ENCODE results near the gene FBXL7. TPM values are rescaled to one million over a fixed set of nuclear protein-coding genes. Genes with fewer than 3 reads are reported as not detected.

The FBXL7 gene
- total RNA-seq, 1 donor from 2014 or later: 70.7 TPM

DNA sequence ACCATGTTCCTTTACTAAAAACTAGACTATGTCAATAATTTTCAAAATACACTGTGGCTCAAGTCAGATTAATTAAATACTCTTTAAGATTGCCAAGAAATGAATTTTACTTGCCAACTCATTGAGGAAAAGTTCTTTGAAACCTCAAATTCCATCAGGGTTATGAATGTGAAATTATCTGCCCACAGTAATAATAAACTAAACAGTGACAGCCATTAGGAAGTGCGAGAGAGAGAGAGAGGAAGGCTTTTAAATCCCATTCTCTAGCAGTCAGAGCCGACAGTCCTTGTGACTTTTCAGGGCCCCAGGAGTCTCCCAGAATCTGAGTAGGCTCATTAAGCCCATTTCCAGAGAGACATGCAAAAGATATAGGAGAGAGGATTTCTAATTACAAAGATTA, 443.5 kb downstream of the FBXL7 start:
- Mint-ChIP-seq H3K9me3 (no peaks in the 10 kb centered on the region), H3K36me3 (peaks cover 42% of the 10 kb centered on the region), H3K27ac (no peak overlapping the region), H3K4me1 (peaks cover 12% of the 10 kb centered on the region), H3K4me3 (no peak overlapping the region), H3K27me3 (ENCODE audit: low read depth) (no peaks in the 10 kb centered on the region)
- TF ChIP-seq, protein P1, sequence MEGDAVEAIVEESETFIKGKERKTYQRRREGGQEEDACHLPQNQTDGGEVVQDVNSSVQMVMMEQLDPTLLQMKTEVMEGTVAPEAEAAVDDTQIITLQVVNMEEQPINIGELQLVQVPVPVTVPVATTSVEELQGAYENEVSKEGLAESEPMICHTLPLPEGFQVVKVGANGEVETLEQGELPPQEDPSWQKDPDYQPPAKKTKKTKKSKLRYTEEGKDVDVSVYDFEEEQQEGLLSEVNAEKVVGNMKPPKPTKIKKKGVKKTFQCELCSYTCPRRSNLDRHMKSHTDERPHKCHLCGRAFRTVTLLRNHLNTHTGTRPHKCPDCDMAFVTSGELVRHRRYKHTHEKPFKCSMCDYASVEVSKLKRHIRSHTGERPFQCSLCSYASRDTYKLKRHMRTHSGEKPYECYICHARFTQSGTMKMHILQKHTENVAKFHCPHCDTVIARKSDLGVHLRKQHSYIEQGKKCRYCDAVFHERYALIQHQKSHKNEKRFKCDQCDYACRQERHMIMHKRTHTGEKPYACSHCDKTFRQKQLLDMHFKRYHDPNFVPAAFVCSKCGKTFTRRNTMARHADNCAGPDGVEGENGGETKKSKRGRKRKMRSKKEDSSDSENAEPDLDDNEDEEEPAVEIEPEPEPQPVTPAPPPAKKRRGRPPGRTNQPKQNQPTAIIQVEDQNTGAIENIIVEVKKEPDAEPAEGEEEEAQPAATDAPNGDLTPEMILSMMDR (IDR thresholded peaks at IDR 0.05; ENCODE audit: unreplicated experiment): no peak
- no peak for DNase-seq (ENCODE audit: low spot score in 2 of 2, unreplicated experiment in 2 of 2)

DNA sequence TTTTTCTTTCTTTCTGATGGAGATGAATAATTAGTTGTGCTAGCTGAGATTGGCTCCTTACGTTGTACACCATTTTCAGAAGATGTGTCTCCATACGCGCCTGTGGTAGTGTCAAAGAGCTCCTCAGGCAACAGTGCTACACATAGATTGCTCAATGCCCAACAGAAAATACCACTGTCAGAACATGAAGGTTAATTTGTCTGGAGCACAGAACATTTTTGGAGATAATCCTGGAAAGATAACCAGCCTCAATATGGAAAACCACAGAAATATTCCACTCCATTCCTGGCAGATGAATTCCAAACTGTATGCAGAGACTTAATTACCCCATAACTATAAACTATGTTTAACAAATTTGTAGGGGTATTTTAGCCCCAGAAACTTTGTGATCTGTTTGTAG, 446.0 kb downstream of the FBXL7 start:
- Mint-ChIP-seq H3K9me3 (peaks cover 5% of the 10 kb centered on the region), H3K27me3 (ENCODE audit: low read depth) (no peaks in the 10 kb centered on the region)
- DNase-seq (ENCODE audit: low spot score in 2 of 2, unreplicated experiment in 2 of 2): no peak

DNA sequence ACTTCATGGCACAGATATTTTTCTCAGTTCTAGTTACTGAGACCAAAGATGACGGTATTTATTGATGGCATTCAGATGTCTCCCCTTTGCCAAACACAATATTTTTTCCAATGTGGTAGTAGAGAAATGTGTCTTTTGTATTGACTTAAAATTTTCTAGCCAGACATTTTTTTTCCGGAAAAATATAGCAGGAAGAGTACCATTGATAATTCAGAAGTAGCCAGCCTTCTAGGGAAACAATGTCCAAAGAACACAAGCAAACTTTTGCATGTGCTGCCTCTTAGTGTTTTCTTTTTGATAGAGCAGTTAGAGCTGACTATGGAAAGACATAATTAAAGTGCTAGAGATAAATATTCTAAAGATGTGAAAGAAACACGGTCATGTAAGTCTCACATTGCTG, 448.2 kb downstream of the FBXL7 start:
- no peak overlapping the region for H3K27ac Mint-ChIP-seq
- H3K9me3 Mint-ChIP-seq: peaks cover 8% of the 10 kb centered on the region
- no peak overlapping the region for H3K4me3 Mint-ChIP-seq
- no peaks in the 10 kb centered on the region for H3K27me3 Mint-ChIP-seq (ENCODE audit: low read depth)
- no peak for DNase-seq (ENCODE audit: low spot score in 2 of 2, unreplicated experiment in 2 of 2)
- TF ChIP-seq, protein P1 (IDR thresholded peaks at IDR 0.05; ENCODE audit: unreplicated experiment): no peak
- H3K4me1 Mint-ChIP-seq: peaks cover 12% of the 10 kb centered on the region
- peaks cover 38% of the 10 kb centered on the region for H3K36me3 Mint-ChIP-seq

More for the DNA sequence above, 446.0 kb downstream of the FBXL7 start:
- TF ChIP-seq, protein P1 (IDR thresholded peaks at IDR 0.05; ENCODE audit: unreplicated experiment): no peak
- H3K4me3 Mint-ChIP-seq: no peak overlapping the region
- H3K4me1 Mint-ChIP-seq: peaks cover 12% of the 10 kb centered on the region
- H3K36me3 Mint-ChIP-seq: peaks cover 34% of the 10 kb centered on the region
- H3K27ac Mint-ChIP-seq: no peak overlapping the region

DNA sequence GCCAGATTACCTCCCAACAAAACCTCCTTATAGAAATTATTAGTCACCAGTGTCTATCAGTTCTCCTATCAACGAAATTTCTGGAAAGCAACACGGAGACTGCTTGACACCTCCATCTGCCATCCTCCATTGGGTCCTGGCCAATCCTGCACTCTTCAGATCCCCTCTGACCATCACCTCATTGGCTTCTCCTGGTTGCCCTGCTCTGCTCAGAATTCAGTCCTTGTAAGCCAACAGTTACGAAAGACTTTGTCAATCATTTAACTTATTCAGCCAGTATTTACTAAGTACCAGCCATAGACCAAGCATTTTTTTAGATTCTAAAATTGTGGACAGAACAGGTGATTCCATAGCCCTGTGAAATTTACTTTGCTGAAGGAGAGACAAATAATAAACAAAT, 451.1 kb downstream of the FBXL7 start:
- Mint-ChIP-seq H3K36me3 (peaks cover 42% of the 10 kb centered on the region), H3K27me3 (ENCODE audit: low read depth) (no peaks in the 10 kb centered on the region)

DNA sequence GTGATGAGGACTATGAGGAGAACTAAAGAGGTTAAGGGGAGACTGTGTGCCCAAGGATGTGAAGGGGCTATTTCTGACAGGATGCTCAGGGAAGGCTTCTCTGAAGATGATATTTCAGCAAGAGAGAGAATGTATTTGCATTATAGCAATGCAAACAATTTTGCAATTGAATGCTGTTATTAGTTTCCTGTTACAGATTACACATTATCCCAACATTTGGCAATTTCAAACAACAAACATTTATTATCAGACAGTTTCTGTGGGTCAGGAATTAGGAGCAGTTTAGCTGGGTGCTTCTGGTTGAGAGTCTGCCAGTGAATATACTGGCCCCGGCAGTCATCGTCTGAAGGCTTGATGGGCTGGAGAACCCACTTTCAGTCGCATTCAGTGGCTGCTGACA, 451.6 kb downstream of the FBXL7 start:
- Mint-ChIP-seq H3K27me3 (ENCODE audit: low read depth) (no peaks in the 10 kb centered on the region), H3K4me3 (no peak overlapping the region), H3K4me1 (peaks cover 4% of the 10 kb centered on the region), H3K27ac (no peak overlapping the region), H3K9me3 (peaks cover 10% of the 10 kb centered on the region), H3K36me3 (peaks cover 42% of the 10 kb centered on the region)
- TF ChIP-seq, protein P1 (IDR thresholded peaks at IDR 0.05; ENCODE audit: unreplicated experiment): no peak
- DNase-seq (ENCODE audit: low spot score in 2 of 2, unreplicated experiment in 2 of 2): no peak

More for the DNA sequence above, 451.1 kb downstream of the FBXL7 start:
- Mint-ChIP-seq H3K9me3 (peaks cover 10% of the 10 kb centered on the region), H3K4me3 (no peak overlapping the region), H3K27ac (no peak overlapping the region), H3K4me1 (peaks cover 8% of the 10 kb centered on the region)
- DNase-seq (ENCODE audit: low spot score in 2 of 2, unreplicated experiment in 2 of 2): no peak
- TF ChIP-seq, protein P1 (IDR thresholded peaks at IDR 0.05; ENCODE audit: unreplicated experiment): no peak

DNA sequence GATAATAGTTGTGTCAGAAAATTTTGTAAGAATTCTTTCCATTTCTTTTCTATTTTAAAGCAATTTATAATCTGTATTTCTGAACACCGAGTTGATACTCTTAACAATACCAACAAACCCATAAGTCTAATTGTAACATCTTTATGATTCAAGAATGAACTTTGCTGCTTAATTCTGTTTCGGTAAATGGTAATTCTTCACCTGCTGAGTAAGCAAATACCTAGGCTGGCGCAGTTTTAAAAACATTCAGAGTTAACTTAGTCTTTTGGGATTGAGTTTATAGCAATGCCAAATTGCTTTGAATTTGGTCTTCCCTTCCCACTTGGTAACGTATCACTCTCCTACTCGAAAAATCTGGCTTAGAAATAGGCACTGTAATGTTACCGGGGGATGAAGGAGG, 456.6 kb downstream of the FBXL7 start:
- H3K36me3 Mint-ChIP-seq: peaks cover 23% of the 10 kb centered on the region
- peaks cover 5% of the 10 kb centered on the region for H3K9me3 Mint-ChIP-seq
- H3K27me3 Mint-ChIP-seq (ENCODE audit: low read depth): no peaks in the 10 kb centered on the region
- no peak for DNase-seq (ENCODE audit: low spot score in 2 of 2, unreplicated experiment in 2 of 2)
- no peak overlapping the region for H3K27ac Mint-ChIP-seq
- H3K4me3 Mint-ChIP-seq: no peak overlapping the region
- TF ChIP-seq, protein P1 (IDR thresholded peaks at IDR 0.05; ENCODE audit: unreplicated experiment): no peak
- peaks cover 9% of the 10 kb centered on the region for H3K4me1 Mint-ChIP-seq

Measured in mesothelial cell of epicardium (in vitro differentiated cells).